Measurements from ENCODE around the gene SUN1. TPM values are rescaled to one million over a fixed set of nuclear protein-coding genes. Genes with fewer than 3 reads are reported as not detected.

The SUN1 gene
- total and polyA plus RNA-seq, 2 of the 8 experiments (the other 6 are each of a cell fraction or from before 2014, with no cell fraction given), result 108 to 158 TPM

GRCh38 chr7:785416-785815 is 46.9 kb upstream of the SUN1 start (continued):
- no peak for TF ChIP-seq CHD7 (IDR thresholded peaks at IDR 0.05; ENCODE audit: insufficient replicate concordance, low read length)
- TF ChIP-seq HDAC2 (IDR thresholded peaks at IDR 0.05; ENCODE audit: borderline replicate concordance in 1 of 2, low read depth in 2 of 2, low read length in 2 of 2), result no peak
- TF ChIP-seq SRF (IDR thresholded peaks at IDR 0.05; ENCODE audit: low read depth, low read length), result no peak
- no peak for TF ChIP-seq BACH1 (IDR thresholded peaks at IDR 0.05; ENCODE audit: low read length)
- no peak for TF ChIP-seq CEBPB (IDR thresholded peaks at IDR 0.05; ENCODE audit: low read depth, low read length)
- TF ChIP-seq POLR2AphosphoS5 (IDR thresholded peaks at IDR 0.05; ENCODE audit: low read depth, low read length), result no peak
- TF ChIP-seq SAP30 (IDR thresholded peaks at IDR 0.05; ENCODE audit: insufficient read depth, insufficient replicate concordance, low read length), result no peak
